B cell (primary cell): ENCODE data around the gene SEMA4D. TPM values are rescaled to one million over a fixed set of nuclear protein-coding genes. Genes with fewer than 3 reads are reported as not detected.
"Not testable (repeated sequence)": the region's sequence is repeated elsewhere in the genome, so short reads cannot be mapped to it uniquely, and the experiment has no call there.

Experiments used
- ATAC-seq: fragments of 200-7000 bp; cut with Tn5 transposase; one replicate; pipeline ENCODE4 v1.10.0; 2021; ENCODE audit warnings: low read depth, mild to moderate bottlenecking, moderate number of reproducible peaks, moderate library complexity
- CTCF ChIA-PET: fragments of 350-600 bp; sonication (Branson Sonifier 250); formaldehyde crosslinking; loops from one replicate; lab custom pipeline; 2021; ENCODE audit warnings: antibody characterized with exemption, inconsistent platforms; lab: Charles Lee
- POLR2A ChIA-PET: fragments of 350-600 bp; sonication (Branson Sonifier 250); formaldehyde crosslinking; loops from one replicate; lab custom pipeline; 2021; ENCODE audit warnings: antibody characterized with exemption; lab: Charles Lee
- DNase-seq: peaks from one replicate; pipeline ENCODE4 v3.0.0; 2013
- H2AFZ ChIP-seq: 2 replicates; pipeline ENCODE4 v1.6.1; 2012; ENCODE audit warnings: mild to moderate bottlenecking, low read depth, low read length; ENCODE audit not compliant: insufficient read depth, poor library complexity, severe bottlenecking
- H3K27ac ChIP-seq, 2 donors: 1 replicate in 1 of 2; 2 replicates in 1 of 2; pipeline ENCODE4 v1.5.1; 2012 to 2013; ENCODE audit warnings: low read length in 2 of 2, mild to moderate bottlenecking in 2 of 2, moderate library complexity in 1 of 2
- H3K27me3 ChIP-seq, 4 experiments: fragments of 200-600 bp in 1 of 4; sonication (generic) in 1 of 4; replicated peaks in 1 of 4; 1 replicate in 2 of 4; 2 replicates in 2 of 4; pipeline versions ENCODE4 v1.6.1 to v1.7.0; 2013 to 2016; ENCODE audit warnings: low read length in 3 of 4, mild to moderate bottlenecking in 2 of 4, mixed read lengths in 1 of 4, moderate library complexity in 1 of 4; ENCODE audit not compliant: insufficient read depth in 4 of 4, control insufficient read depth in 3 of 4; ENCODE audit errors: control extremely low read depth in 1 of 4
- H3K36me3 ChIP-seq, 2 experiments: replicated peaks in 1 of 2; 1 replicate in 1 of 2; 2 replicates in 1 of 2; pipeline versions ENCODE4 v1.6.1 to v1.7.1; 2013; ENCODE audit warnings: low read length in 1 of 2; ENCODE audit not compliant: insufficient read depth in 2 of 2, control insufficient read depth in 1 of 2; ENCODE audit errors: control extremely low read depth in 1 of 2, extremely low read depth in 1 of 2
- H3K4me1 ChIP-seq, 2 donors: fragments of 200-600 bp in 1 of 2; sonication (generic) in 1 of 2; 1 replicate in 1 of 2; 2 replicates in 1 of 2; pipeline versions ENCODE4 v1.5.1 to v1.6.1; 2013 to 2017; ENCODE audit warnings: low read length in 2 of 2; ENCODE audit not compliant: control insufficient read depth in 2 of 2, insufficient read depth in 2 of 2
- H3K4me2 ChIP-seq: replicated peaks from 2 replicates; pipeline ENCODE3; 2012; ENCODE audit warnings: mild to moderate bottlenecking, low read depth, low read length; ENCODE audit not compliant: poor library complexity, severe bottlenecking
- H3K4me3 ChIP-seq, 5 experiments: fragments of 200-600 bp in 1 of 5; sonication (generic) in 1 of 5; 1 replicate in 3 of 5; 2 replicates in 2 of 5; pipeline versions ENCODE4 v1.5.1 to v1.7.0; 2011 to 2016; ENCODE audit warnings: low read length in 4 of 5, mild to moderate bottlenecking in 4 of 5, low read depth in 2 of 5, control low read depth in 1 of 5, moderate library complexity in 1 of 5; ENCODE audit not compliant: insufficient read depth in 1 of 5; ENCODE audit errors: control extremely low read depth in 1 of 5, extremely low read depth in 1 of 5
- H3K79me2 ChIP-seq: fragments of 200-600 bp; sonication (generic); one replicate; pipeline ENCODE4 v1.6.0; 2016; ENCODE audit warnings: low read length; ENCODE audit not compliant: control insufficient read depth, insufficient read depth
- H3K9ac ChIP-seq: fragments of 200-600 bp; sonication (generic); 2 replicates; pipeline ENCODE4 v1.6.1; 2017; ENCODE audit warnings: mild to moderate bottlenecking, low read length, moderate library complexity
- H3K9me3 ChIP-seq, 3 donors: one replicate each; pipeline versions ENCODE4 v1.6.1 to v1.7.1; 2013; ENCODE audit warnings: low read length in 2 of 3; ENCODE audit not compliant: control insufficient read depth in 2 of 3, insufficient read depth in 1 of 3; ENCODE audit errors: control extremely low read depth in 1 of 3
- H4K20me1 ChIP-seq: 2 replicates; pipeline ENCODE4 v1.6.0; 2012; ENCODE audit warnings: mild to moderate bottlenecking, low read length; ENCODE audit not compliant: insufficient read depth, control insufficient read depth, poor library complexity, severe bottlenecking
- H3K27ac Mint-ChIP-seq: one replicate; pipeline ENCODE4 v1.8.0; 2021; ENCODE audit warnings: mixed read lengths
- H3K27me3 Mint-ChIP-seq: one replicate; pipeline ENCODE4 v1.8.0; 2021; ENCODE audit warnings: mixed read lengths
- H3K4me1 Mint-ChIP-seq: one replicate; pipeline ENCODE4 v1.8.0; 2021; ENCODE audit warnings: mixed read lengths
- H3K4me3 Mint-ChIP-seq: one replicate; pipeline ENCODE4 v1.8.0; 2021; ENCODE audit warnings: mixed read lengths
- H3K9me3 Mint-ChIP-seq: one replicate; pipeline ENCODE4 v1.8.0; 2022; ENCODE audit warnings: mixed read lengths; ENCODE audit not compliant: insufficient read depth
- EZH2 ChIP-seq: IDR thresholded peaks from 2 replicates; pipeline ENCODE4 v1.6.1; 2012; ENCODE audit warnings: borderline replicate concordance, low read depth, mild to moderate bottlenecking, moderate library complexity, low read length; ENCODE audit not compliant: insufficient read depth, poor library complexity, severe bottlenecking
- WGBS: methylation state at CpG from one replicate; pipeline ENCODE4 v1.1.5; 2013; ENCODE audit warnings: missing lambda C conversion rate; ENCODE audit not compliant: insufficient coverage; 5-methylcytosine and 5-hydroxymethylcytosine counted together
- intact Hi-C: fragments of 100-400 bp; cut with micrococcal nuclease; formaldehyde crosslinking; loops from one replicate; pipeline ENCODE4 v1.10.0; 2022
- polyA plus RNA-seq: library from polyadenylated mRNA; depleted of rRNA; stranded (reverse); fragments of >200 nt; gene quantifications from 2 replicates; pipeline ENCODE4 v1.2.3, GENCODE V29; 2012
- total RNA-seq, 2 donors: library from RNA; stranded (reverse); fragments of 120-200 nt in 1 of 2; gene quantifications; 1 replicate in 1 of 2; 2 replicates in 1 of 2; pipeline versions ENCODE4 v1.2.3 to v1.2.4, GENCODE V29; 2013 to 2022
- TF ChIP-seq, protein P1 (sequence below): fragments of 200-600 bp; IDR thresholded peaks from one replicate; pipeline ENCODE4 v1.8.0; 2022; ENCODE audit warnings: antibody characterized with exemption, mild to moderate bottlenecking

SEMA4D gene
- total and polyA plus RNA-seq, 2 donors (not counting 1 experiment from before 2014, with no cell fraction given): 53.6 to 231 TPM

DNA sequence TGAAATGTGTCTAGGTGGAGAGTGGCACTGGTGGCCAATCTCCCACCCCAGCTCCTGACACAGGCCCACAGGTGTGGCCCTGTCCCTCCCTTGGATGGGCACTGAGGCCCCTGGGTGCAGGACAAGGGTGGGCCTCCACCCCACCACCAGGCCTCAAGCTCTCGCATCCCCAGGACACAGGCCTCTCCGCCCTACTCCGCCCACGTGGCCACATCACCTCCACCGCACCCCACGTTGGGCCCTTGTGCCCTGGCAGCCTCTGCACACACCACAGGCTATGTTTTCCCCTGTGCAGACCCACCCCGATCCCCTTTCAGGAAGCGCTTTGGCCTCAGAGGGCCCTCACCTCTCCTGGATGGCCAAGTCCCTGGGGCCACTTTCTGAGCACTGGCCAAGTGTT is 124.9 kb downstream of the SEMA4D start:
- H2AFZ ChIP-seq: no peak overlapping the region
- intact Hi-C loops: no loop called here
- ChIA-PET CTCF (interaction anchor here (1.6 kb wide), 1 partner anchor 177 kb away, joined by 7 read pairs; no protein-coding TSS in a partner anchor), POLR2A (interaction anchor here (0.6 to 1.2 kb wide), 3 partner anchors 31 to 177 kb away, joined by 3 to 6 read pairs (median 4); no protein-coding TSS in a partner anchor)
- 84% methylated on average over 5 of the region's 8 CpGs for WGBS
- H3K9me3 ChIP-seq: no peaks in the 10 kb centered on the region
- peaks cover 15% of the 10 kb centered on the region for H3K79me2 ChIP-seq
- no peak for TF ChIP-seq EZH2
- TF ChIP-seq, protein P1, sequence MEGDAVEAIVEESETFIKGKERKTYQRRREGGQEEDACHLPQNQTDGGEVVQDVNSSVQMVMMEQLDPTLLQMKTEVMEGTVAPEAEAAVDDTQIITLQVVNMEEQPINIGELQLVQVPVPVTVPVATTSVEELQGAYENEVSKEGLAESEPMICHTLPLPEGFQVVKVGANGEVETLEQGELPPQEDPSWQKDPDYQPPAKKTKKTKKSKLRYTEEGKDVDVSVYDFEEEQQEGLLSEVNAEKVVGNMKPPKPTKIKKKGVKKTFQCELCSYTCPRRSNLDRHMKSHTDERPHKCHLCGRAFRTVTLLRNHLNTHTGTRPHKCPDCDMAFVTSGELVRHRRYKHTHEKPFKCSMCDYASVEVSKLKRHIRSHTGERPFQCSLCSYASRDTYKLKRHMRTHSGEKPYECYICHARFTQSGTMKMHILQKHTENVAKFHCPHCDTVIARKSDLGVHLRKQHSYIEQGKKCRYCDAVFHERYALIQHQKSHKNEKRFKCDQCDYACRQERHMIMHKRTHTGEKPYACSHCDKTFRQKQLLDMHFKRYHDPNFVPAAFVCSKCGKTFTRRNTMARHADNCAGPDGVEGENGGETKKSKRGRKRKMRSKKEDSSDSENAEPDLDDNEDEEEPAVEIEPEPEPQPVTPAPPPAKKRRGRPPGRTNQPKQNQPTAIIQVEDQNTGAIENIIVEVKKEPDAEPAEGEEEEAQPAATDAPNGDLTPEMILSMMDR: no peak
- H3K9me3 Mint-ChIP-seq: no peaks in the 10 kb centered on the region
- no peak overlapping the region for H3K9ac ChIP-seq
- no peaks in the 10 kb centered on the region for H3K27me3 ChIP-seq
- no peak overlapping the region for H3K4me3 Mint-ChIP-seq
- no peak overlapping the region for H3K27ac ChIP-seq
- ATAC-seq: no peak
- no peak overlapping the region for H3K4me3 ChIP-seq
- peaks cover 31% of the 10 kb centered on the region for H3K4me1 Mint-ChIP-seq
- peaks cover 11 to 22% of the 10 kb centered on the region in 2 donors for H3K4me1 ChIP-seq
- H4K20me1 ChIP-seq: no peaks in the 10 kb centered on the region
- H3K4me2 ChIP-seq: no peak overlapping the region
- no peak overlapping the region for H3K27ac Mint-ChIP-seq
- peaks cover 0 to 17% of the 10 kb centered on the region in 2 experiments for H3K36me3 ChIP-seq
- H3K27me3 Mint-ChIP-seq: no peaks in the 10 kb centered on the region
- DNase-seq: no peak

DNA sequence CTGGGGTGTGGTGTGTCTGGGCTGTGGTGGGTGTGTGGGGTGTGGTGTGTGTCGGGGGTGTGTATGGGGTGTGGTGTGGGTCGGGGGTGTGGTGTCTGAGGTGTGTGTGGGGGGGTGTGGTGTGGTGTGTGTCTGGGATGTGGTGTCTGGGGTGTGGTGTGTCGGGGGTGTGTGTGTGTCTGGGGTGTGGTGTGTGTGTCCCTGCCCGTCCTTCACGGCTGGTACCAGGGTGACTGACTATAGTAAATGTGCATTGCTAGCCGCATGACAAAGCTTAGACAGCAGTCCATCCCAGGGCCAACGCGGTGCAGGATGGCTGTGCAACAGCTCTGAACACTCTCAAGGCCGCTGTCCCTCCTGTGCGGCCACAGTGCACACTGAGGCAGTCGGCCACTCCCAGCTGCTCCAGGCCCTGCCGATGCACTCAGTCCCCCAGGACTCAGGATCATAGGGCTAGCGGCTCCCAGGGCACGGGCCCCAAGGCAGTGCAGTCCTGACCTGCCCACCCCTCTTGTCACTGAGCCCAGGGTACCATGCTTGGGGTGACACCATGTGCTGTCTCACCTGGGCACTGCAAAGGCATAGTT is 125.6 kb downstream of the SEMA4D start:
- Mint-ChIP-seq H3K4me1 (peaks cover 29% of the 10 kb centered on the region), H3K27ac (peak overlapping the region; percentile 59), H3K27me3 (no peaks in the 10 kb centered on the region), H3K4me3 (no peak overlapping the region), H3K9me3 (no peaks in the 10 kb centered on the region)
- no peak for TF ChIP-seq EZH2
- TF ChIP-seq, protein P1: no peak
- Histone ChIP-seq H3K36me3 (peaks cover 0 to 12% of the 10 kb centered on the region in 2 experiments), H3K4me2 (no peak overlapping the region), H3K27me3 (no peaks in the 10 kb centered on the region), H3K9me3 (no peaks in the 10 kb centered on the region), H3K9ac (no peak overlapping the region), H3K27ac (peak overlapping the region in 1 of 2 donors; percentile 42), H3K4me3 (no peak overlapping the region), H4K20me1 (no peaks in the 10 kb centered on the region), H3K79me2 (peaks cover 18% of the 10 kb centered on the region), H3K4me1 (peaks cover 11 to 22% of the 10 kb centered on the region in 2 donors), H2AFZ (no peak overlapping the region)
- CTCF ChIA-PET: interaction anchor here (0.7 to 1.6 kb wide), 2 partner anchors 112 to 177 kb away, joined by 4 to 7 read pairs; no protein-coding TSS in a partner anchor
- DNase-seq (no peak), ATAC-seq (no peak)
- WGBS: 90% methylated on average over 14 of the region's 14 CpGs
- intact Hi-C loops: no loop called here
- POLR2A ChIA-PET: interaction anchor here (0.6 to 1.2 kb wide), 3 partner anchors 32 to 177 kb away, joined by 3 to 6 read pairs (median 4); no protein-coding TSS in a partner anchor

DNA sequence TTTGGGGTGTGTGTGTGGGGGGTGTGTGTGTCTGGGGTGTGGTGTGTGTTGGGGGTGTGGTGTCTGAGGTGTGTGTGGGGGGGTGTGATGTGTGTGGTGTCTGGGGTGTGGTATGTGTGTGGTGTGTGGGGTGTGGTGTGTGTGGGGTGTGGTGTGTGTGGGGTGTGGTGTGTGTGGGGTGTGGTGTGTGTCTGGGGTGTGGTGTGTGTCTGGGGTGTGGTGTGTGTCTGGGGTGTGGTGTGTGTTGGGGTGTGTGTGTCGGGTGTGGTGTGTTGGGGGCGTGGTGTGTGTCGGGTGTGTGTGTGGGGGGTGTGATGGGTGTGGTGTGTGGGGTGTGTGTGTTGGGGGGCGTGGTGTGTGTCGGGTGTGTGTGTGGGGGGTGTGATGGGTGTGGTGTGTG is 126.1 kb downstream of the SEMA4D start:
- CTCF ChIA-PET: interaction anchor here (1.6 kb wide), 1 partner anchor 178 kb away, joined by 7 read pairs; no protein-coding TSS in a partner anchor
- H3K9me3 Mint-ChIP-seq, H2AFZ ChIP-seq, POLR2A ChIA-PET, H3K4me2 ChIP-seq, DNase-seq, H3K9me3 ChIP-seq, H3K27ac Mint-ChIP-seq, H3K4me3 Mint-ChIP-seq, intact Hi-C loops, H3K36me3 ChIP-seq, H3K4me3 ChIP-seq, H3K27me3 Mint-ChIP-seq, H3K27me3 ChIP-seq, H4K20me1 ChIP-seq, H3K9ac ChIP-seq, ATAC-seq: not testable (repeated sequence)
- peaks cover 28% of the 10 kb centered on the region for H3K4me1 Mint-ChIP-seq
- Histone ChIP-seq H3K79me2 (peaks cover 18% of the 10 kb centered on the region), H3K27ac (peak overlapping the region in 1 of 2 donors; percentile 42), H3K4me1 (peaks cover 11 to 22% of the 10 kb centered on the region in 2 donors)
- WGBS: no CpG with 5 or more reads among the region's 5 CpGs
